ENCODE data around the gene ZNF438.

ZNF438 gene

DNA sequence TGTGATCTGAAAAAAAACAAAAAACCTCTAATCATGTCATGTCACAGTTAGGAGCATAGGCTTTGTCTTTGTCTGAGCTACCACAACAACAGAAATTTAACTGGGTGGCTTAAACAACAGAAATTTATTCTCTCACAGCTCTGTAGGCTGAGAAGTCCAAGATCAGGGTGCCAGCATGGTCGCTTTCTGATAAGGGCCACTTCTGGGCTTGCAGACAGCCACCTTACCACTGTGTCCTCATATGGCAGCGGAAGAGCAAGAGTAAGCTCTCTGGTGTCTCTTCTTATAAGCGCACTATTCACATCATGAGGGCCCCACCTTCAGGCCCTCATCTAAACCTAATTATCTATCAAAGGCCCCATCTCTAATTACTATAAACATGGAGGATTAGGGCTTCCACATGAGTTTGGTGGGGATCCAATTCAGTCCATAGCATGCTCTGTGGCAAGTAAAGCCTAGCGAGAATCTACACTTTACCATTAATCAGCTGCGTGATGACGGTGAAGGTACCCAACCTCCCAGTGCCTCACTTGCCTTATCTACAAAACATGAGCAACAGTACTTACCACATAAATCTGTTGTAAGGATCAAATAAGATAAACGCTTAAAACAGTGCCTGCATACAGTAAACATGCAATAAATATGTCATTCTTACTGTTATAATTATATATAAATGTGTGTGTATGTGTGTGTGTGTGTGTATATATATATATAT is 17.3 kb downstream of the ZNF438 start:
- in situ Hi-C loops (cut with MboI; ENCODE audit: low sequenced_read_pairs) = no loop called here

DNA sequence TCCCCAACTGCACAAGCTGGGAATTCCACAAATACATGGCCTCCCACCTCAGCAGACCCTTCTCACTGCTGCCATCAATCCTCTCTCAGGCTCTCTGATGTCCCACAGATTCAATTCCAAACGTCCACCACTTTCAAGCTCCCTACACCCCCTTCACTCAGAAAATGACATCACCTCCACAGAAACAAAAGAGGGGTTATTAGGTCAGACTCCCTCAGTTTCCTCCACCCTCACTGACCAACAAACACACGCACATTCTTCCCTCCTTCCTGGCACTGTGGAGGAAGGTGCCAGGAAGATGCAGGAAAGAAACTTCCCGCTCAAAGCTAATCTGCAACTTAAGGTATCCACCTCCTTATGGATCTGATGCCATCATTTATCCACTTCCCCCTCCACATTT is 18.3 kb downstream of the ZNF438 start:
- in situ Hi-C loops (cut with MboI; ENCODE audit: low sequenced_read_pairs) = no loop called here

DNA sequence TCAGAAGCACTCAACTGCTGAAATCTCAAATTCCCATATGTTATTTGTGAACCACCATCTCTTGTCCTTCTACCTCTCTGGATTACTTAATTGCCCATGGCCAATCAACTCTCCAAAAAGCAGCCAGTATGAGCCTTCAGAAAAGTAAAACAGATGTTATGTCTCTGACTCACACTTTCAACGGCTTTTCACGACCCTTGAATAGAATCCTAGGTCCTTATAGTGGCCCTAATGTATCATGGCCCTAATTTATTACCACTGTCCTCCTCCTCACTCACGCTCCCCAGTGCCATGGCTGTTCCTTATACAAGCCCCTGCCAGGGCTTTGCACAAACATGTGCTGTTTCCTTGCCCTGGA is 20.0 kb downstream of the ZNF438 start:
- in situ Hi-C loops (cut with MboI; ENCODE audit: low sequenced_read_pairs) = no loop called here

DNA sequence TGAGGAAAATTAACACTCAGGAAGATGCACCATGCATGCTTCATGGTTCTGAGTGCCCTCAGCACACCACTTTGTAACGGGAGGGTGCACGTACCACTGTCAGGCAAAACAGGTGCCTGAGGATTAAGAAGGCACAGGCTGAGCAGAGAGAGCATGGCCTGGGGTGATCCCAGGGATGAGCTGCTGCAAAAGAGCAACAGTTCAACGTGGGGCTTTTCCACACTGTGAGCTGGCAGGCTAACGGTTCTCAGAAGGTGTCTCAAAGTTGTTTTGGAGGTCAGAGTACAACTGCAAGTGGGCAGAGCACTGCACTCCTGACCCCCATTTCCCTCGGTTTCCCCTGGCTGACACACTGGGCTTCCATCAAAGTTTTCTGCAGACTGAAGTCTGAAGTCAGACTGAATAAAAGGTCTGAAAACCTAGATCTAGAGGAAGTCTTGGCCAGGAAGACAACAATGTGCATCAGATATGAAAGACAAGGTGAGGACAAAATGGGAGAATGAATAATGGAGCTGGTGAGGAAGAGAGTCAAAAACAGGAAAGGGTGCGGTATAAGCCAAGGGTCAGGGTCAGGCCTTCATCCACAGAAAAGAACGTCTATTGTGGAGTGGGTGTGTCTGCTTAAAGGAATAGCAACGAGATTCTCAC is 20.5 kb downstream of the ZNF438 start:
- in situ Hi-C loops (cut with MboI; ENCODE audit: low sequenced_read_pairs) = no loop called here

DNA sequence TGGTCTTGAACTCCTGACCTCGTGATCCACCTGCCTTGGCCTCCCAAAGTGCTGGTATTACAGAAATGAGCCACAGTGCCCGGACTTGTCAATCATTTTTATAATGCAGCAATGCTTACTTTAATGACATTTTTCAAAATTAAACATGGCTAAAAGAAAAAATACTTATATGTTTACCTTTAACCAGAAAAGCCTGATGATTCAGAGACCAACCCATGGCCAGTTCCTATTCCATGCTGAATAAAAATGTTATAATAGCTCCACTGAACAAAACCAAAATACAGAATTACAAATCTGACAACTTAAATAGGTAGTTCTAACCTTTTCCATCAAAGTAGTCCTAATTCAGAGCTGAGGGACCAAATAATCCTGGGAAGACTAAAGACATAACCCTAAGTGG is 21.6 kb downstream of the ZNF438 start:
- in situ Hi-C loops (cut with MboI; ENCODE audit: low sequenced_read_pairs) = no loop called here

DNA sequence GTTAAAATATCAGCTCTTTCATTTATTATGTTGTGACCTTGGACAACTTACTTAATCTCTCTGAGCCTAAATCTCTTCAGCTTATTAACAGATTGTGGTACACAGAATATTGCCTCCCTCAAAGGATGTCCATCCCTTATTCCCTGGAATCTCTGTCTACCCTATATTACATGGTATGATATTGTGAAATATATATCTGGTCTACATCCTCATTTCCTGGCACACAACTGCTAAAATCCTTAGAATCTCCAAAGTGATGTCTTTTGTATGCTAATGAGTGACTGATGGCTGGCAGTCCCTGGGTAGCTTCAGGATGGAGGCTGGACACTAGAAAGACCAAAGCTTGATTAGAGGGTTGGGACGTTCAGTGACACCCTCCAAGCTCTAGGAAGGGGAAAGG is 25.8 kb downstream of the ZNF438 start:
- in situ Hi-C loops (cut with MboI; ENCODE audit: low sequenced_read_pairs) = no loop called here

DNA sequence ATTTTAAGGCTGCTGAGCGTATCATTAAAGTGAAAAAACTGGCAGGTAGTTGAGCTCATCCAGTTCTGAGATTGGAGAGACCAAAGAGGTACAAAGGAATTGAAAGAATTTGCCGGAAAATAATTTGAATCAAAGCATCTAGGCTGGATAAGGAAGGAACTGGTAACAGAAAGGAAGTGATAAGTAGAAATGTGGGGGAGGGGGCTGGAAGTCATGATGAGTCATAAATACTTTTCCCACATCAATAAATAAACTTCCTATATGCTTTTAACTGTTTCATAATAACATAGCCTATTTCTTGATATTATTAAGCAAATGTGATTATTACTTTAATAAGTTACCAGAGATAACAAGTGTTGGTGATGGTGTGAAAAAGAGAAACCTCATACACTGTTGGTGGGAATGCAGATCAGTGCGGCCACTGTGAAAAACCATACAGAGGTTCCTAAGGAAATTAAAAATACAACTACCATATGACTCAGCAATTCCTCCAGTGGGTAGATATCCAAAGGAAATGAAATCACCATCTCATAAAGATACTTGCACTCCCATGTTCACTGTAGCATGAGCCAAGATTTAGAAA is 27.0 kb downstream of the ZNF438 start:
- in situ Hi-C loops (cut with MboI; ENCODE audit: low sequenced_read_pairs) = no loop called here

DNA sequence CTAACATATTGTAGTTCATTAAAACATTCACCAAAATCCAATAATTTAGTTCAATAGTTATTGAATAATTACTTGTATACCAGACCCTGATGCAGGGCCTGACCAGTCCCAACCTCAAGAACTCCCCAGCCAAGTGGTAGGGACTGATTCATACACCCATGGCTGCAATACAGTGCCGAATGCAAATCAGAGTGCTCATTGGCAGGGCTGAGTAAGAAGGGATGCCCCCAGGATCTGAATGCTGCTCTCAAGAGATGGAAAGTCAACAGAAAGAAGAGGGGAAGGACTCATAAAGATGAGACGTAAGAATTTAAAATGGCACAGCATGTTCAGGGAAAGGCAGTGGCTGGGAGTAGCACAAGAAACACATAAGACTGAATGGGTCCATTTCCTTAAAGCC is 29.9 kb downstream of the ZNF438 start:
- in situ Hi-C loops (cut with MboI; ENCODE audit: low sequenced_read_pairs) = no loop called here

DNA sequence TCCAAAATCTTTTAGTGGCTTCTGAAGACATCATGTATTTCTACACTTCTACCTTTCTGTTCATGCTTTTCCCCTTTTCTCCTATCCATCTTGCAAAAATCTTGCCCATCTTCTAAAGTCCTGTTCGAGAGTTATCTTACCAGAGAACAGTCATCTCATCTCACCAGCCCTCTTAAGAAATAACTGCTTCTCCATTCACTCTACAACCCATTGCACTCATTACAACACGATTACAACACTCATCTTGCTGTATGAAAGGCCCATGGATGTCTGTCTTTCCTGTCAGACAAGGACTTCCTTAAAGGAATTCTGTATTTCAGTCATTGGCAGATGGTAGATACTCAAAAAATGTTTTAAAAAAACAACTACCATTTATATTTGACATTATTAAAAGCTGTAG is 30.8 kb downstream of the ZNF438 start:
- in situ Hi-C loops (cut with MboI; ENCODE audit: low sequenced_read_pairs) = no loop called here

DNA sequence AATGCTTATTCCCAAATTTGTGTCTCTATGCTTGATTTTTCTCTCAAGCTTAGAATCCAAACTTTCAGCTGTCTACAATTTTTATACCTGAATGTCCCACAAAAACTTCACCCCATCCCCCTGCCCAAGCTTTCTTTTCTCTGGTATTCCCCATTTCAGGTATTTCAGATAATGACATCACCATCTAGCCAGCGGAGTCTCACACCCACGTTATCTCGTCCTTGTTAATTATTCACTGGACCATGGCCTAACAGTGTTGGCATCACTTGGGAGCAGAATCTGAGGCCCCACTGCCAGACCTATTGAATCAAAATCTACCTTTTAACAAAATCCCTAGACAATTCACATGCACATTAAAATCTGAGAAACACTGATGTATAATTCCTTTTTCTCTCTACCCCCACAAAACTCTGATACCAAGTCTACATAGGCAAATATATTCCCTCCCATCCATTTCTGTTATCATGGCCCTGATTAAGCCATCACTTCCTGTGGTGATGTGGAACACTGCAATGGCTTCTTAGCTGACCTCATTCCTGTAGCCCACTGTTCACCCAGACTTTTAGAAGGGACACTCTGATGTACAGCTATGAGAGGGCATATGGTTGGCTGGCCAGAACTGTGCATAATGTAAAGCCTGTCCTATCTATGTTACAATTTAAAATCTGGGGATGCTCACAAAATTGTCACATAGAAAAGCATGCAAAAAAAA is 31.4 kb downstream of the ZNF438 start:
- in situ Hi-C loops (cut with MboI; ENCODE audit: low sequenced_read_pairs) = no loop called here

DNA sequence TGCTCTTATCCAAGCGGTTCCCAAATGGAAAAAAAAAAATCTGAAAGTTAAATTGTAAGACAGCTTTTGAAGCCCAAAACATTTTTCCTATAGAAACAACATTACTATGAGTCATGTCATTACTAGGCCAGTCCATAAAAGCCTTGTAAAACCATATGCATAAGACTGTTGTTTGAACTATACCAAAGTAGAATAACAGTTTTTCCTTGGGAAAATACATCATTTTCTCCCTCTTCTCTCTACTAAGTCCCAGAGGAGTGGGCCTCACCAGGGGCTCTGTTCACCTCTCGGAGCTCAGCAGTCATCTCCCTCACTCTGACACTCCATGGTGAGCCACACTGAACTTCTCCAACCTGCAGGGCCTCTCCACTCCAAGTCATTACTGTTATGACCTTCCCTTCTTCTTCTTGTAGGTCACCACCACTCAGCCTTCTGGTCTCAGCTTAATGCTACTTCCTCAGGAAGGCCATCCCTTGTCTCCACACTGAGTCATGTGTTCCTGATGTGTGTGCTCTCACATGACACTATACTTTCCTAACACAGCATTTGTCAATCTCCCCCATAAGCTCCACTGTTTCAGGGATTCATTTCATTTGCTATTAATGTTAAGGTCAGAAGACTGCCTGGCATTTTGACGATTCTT is 32.5 kb downstream of the ZNF438 start:
- in situ Hi-C loops (cut with MboI; ENCODE audit: low sequenced_read_pairs) = no loop called here

DNA sequence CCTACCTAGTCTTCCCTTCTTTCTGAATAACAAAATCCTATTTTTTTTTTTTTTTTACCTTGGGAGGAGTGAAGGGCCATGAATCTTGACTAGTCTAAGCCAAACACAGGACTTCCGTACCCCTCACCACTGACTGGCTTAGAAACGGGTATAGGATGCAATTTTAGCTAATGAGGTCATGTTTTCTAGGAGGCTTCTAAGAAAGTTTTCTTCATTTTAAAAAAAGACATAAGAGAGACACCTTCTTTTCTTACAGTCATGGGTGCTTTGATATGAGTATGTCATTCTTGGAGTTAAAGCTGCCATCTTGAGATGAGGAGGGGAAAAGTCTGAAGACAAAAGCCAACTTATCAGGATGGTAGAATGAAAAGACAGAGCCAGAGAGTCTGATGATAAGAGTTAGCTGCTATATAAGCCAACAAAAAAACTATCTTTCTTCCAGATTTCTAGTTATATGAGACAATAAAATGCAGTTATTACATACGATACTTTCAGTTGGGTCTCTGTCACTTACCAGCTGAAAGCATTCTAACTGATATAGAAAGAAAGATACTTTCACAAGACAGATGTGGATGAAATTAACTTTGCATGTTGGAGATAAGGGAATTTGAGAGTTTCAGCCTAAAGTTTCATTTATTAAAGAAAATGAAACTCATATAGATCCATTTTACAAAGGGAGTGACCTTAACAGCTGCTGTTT is 34.0 kb downstream of the ZNF438 start:
- in situ Hi-C loops (cut with MboI; ENCODE audit: low sequenced_read_pairs) = no loop called here

DNA sequence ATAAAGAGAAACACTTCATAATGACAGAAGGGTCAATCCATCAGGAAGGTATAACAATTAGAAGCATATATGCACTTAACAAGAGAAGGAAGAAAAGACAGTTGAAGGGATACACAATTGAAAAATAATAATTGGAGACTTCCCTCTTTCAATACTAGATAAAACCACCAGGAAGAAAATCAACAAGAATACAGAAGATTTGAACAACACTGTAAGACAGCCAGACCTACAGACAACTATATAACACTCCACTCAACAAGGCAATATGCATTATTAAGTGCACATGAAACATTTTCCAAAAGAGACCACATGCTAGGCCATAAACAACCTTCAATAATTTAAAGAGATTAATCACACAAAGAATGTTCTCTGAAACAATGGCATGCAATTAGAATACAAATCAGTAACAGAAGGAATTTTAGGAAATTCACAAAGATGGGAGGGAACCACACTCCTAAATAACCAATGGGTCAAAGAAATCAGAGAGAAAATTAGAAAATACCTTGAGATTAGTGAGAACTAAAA is 35.1 kb downstream of the ZNF438 start:
- in situ Hi-C loops (cut with MboI; ENCODE audit: low sequenced_read_pairs) = no loop called here

DNA sequence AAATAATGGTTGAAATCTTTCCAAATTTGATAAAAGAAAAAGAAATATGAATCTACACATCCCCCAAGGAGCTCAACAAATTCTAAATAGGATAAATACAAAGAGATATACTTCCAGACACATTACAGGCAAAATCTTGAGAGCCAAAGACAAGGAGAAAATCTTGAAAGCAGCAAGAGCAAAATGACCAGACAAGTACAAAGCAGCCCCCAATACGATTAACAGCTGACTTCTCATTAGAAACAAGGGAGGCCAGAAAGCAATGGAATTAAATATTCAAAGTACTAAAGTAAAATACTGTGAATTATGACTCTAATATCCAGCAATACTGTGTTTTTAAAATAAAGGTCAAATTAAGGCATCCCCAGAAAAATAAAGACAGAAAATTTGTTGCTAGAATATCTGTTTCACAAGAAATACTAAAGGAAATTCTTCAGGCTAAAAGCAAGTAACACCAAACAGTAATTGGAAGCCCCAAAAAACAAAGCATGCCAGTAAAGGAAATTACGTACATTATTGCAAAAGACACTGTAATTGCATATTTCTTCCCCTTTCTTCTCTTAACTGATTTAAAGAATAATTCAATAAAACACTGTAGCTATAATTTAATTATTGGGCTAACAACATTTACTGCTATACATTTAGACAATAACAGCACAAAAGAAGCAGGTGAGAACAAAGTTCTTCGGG is 36.4 kb downstream of the ZNF438 start:
- in situ Hi-C loops (cut with MboI; ENCODE audit: low sequenced_read_pairs) = no loop called here

DNA sequence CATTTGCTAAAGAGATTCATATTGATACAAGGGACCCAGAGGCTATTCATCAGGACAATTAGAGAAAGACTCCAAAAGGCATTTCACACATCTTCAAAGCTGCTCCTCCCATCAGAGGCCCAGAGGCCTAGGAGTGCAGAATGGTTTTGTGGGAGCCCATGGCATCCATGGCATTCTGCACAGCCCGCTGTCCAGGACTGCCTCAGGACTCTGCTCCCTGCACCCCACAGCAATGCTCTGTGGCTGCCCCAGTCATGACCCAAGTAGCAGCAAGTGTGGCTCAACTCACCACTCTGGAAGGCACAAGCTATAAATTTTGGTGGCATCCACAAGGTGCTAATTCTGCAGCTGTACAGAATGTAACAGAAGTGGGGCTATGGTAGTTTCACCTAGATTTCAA is 38.5 kb downstream of the ZNF438 start:
- in situ Hi-C loops (cut with MboI; ENCODE audit: low sequenced_read_pairs) = no loop called here

DNA sequence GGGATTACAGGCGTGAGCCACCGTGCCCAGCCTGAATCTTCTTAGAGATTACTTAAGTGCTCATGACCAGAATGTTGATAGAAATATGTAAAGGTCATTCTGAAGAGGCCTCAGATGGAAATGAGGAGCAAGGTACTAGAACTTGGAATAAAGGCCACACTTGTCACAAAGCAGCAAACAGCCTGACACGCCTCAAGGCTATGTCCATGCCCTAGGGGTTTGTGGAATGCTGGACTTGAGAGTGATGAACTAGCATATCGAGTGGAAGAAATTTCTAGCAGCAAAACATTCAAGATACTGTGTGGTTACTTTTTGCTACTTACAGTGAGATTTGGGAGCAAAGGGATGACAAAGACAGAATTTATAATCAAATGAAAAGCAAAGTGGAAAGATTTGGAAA is 39.0 kb downstream of the ZNF438 start:
- in situ Hi-C loops (cut with MboI; ENCODE audit: low sequenced_read_pairs) = no loop called here

DNA sequence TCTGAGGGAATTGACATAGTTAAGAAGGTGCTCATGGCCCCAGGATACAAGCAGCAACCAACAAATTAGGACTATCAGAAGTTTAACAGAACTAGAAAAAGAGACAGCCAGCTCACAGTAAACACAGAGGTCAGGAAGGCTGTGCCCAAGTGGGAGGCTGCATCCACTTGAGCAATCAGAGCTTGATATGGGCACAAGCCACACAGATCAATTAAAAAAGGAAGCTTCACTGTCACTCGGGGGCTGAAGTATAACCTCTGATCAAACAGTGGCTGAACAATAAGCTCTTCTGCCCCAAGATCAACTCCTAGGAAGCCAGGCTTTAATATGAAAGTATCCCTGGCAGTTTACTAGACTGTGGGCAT is 40.0 kb downstream of the ZNF438 start:
- in situ Hi-C loops (cut with MboI; ENCODE audit: low sequenced_read_pairs) = no loop called here

DNA sequence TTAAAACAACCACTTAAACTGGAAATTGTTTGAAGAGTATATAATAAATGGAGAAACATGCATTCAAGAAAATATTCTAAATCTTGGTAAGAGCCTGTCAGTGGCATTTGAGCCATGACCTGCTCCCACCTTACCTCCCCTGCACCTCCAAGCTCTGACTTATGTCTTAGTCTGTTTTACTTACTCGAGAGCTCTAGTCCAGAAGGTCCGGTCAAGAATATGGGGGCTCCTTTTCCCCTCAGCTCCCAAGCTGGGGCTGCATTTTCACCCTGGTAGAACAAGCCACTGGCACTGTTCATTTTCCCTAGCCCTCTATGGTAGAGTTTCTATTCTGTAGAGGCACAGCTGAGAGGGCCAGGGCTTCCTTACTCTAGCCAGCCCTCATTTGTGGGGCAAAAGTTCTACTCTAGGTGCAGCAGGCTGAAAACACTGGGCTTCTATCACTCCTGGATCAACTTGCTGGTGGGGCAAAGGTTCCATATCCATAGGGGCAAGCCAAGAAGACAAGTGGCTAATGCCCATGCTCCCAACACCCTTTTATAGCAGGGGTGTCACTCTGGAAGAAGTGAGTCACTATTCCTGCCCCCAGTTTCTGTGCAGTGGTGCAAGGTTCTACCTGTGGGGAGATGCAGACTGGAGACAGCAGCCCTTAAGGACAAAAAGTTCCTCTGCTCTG is 40.6 kb downstream of the ZNF438 start:
- in situ Hi-C loops (cut with MboI; ENCODE audit: low sequenced_read_pairs) = no loop called here

DNA sequence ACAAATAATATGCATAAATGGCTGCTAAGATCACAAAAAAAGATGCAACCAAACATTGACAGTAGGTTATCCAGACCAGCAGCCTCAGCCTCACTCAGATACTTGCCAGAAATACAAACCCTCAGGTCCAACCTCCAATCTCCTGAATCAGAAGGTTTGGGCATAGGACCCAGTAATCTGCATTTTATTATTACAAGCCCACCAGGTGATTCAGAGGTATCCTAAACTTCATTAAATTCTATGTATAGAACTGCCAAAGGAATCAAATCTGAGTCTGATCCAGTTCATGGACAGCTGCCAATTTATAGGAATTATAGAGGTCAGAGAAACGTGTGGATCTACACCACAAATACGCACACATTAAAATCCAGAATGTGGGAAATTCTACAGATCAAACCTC is 41.3 kb downstream of the ZNF438 start:
- in situ Hi-C loops (cut with MboI; ENCODE audit: low sequenced_read_pairs) = no loop called here

Data from HL-60/S4 (cell line).